GM18867 (cell line): ENCODE measurements around the gene UACA.

Source experiments
- ATAC-seq: cut with Tn5 transposase; IDR thresholded peaks from one replicate; pipeline ENCODE4 v1.9.1; 2021; ENCODE audit warnings: mild to moderate bottlenecking, moderate library complexity; ENCODE audit not compliant: unreplicated experiment

UACA gene

GRCh38 chr15:70788114-70789049, 25.0 kb upstream of the UACA start:
- ATAC-seq: no peak

- no peak for ATAC-seq
These were observed 23.6 kb upstream of the UACA start for GRCh38 chr15:70786996-70787395.

GRCh38 chr15:70783610-70784022, 20.3 kb upstream of the UACA start:
- no peak for ATAC-seq

- ATAC-seq: no peak
These were observed 19.7 kb upstream of the UACA start for GRCh38 chr15:70783041-70783440.

GRCh38 chr15:70781236-70781635, 17.9 kb upstream of the UACA start:
- no peak for ATAC-seq

GRCh38 chr15:70778258-70779076, 15.1 kb upstream of the UACA start:
- no peak for ATAC-seq

GRCh38 chr15:70777170-70777926, 14.0 kb upstream of the UACA start:
- ATAC-seq: no peak

- ATAC-seq: no peak
These were observed 11.8 kb upstream of the UACA start for GRCh38 chr15:70775160-70775559.

GRCh38 chr15:70772402-70772801, 9.0 kb upstream of the UACA start:
- no peak for ATAC-seq

GRCh38 chr15:70770863-70771262, 7.5 kb upstream of the UACA start:
- ATAC-seq: no peak

- no peak for ATAC-seq
These were observed 5.0 kb upstream of the UACA start for GRCh38 chr15:70768257-70768883.

GRCh38 chr15:70767667-70768066, 4.3 kb upstream of the UACA start:
- no peak for ATAC-seq

- no peak for ATAC-seq
These were observed 3.2 kb upstream of the UACA start for GRCh38 chr15:70766597-70766996.

- ATAC-seq: no peak
These were observed 2.3 kb upstream of the UACA start for GRCh38 chr15:70765504-70766281.

- no peak for ATAC-seq
These were observed 782 bp upstream of the UACA start for GRCh38 chr15:70763950-70764730.

- ATAC-seq: peak; percentile 7
These were observed 764 bp downstream of the UACA start for GRCh38 chr15:70762469-70763119.

GRCh38 chr15:70761931-70762468, 1.4 kb downstream of the UACA start:
- ATAC-seq: no peak

- ATAC-seq: no peak
These were observed 2.3 kb downstream of the UACA start for GRCh38 chr15:70761046-70761445.
